Measurements from ENCODE around the gene KLF13. TPM values are rescaled to one million over a fixed set of nuclear protein-coding genes. Genes with fewer than 3 reads are reported as not detected.

KLF13 gene
- total and polyA plus RNA-seq, 7 donors, result 18.7 to 71.9 (median 25.0) TPM

DNA sequence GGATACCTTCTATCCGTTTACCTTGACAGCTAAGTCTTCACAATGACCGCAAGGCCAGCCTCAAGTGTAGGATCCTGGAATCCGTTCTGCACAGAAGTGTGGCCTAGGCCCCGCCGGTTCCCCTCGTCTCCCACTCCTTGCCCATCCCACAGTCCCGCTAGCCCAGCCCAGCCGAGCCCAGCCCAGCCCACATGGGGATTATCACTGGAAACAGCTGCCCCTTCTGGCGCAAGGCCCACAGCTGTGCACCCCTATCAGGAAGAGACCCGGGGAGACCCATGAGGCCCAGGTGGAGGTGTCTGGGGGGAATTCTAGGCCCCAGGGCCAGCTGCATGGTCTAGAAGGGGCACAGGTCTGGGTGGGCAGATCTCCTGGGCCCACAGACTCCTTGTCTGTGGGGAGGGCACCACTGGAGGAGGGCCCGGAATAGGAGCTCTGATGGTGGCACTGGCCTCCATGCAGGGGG lies 27.9 kb upstream of the KLF13 start:
- no peaks in the 10 kb centered on the region for H3K4me1 ChIP-seq
- WGBS, 2 donors, result 70 to 80% methylated on average over 11 of the region's 11 CpGs

GRCh38 chr15:31300208-31300661 lies 26.4 kb upstream of the KLF13 start:
- 36 to 62% methylated on average over 10 of the region's 10 CpGs for WGBS, 2 donors

More for the DNA sequence above, 27.9 kb upstream of the KLF13 start:
- DNase-seq, result peak; percentile 39
- Histone ChIP-seq H3K27ac (no peak overlapping the region), H3K4me3 (no peak overlapping the region), H3K9me3 (no peaks in the 10 kb centered on the region), H3K36me3 (no peaks in the 10 kb centered on the region), H3K27me3 (no peaks in the 10 kb centered on the region)
- TF ChIP-seq POLR2A (IDR thresholded peaks at IDR 0.05) (no peak), EP300 (IDR thresholded peaks at IDR 0.05) (no peak), POLR2AphosphoS5 (IDR thresholded peaks at IDR 0.05) (no peak)
- TF ChIP-seq, protein P1, sequence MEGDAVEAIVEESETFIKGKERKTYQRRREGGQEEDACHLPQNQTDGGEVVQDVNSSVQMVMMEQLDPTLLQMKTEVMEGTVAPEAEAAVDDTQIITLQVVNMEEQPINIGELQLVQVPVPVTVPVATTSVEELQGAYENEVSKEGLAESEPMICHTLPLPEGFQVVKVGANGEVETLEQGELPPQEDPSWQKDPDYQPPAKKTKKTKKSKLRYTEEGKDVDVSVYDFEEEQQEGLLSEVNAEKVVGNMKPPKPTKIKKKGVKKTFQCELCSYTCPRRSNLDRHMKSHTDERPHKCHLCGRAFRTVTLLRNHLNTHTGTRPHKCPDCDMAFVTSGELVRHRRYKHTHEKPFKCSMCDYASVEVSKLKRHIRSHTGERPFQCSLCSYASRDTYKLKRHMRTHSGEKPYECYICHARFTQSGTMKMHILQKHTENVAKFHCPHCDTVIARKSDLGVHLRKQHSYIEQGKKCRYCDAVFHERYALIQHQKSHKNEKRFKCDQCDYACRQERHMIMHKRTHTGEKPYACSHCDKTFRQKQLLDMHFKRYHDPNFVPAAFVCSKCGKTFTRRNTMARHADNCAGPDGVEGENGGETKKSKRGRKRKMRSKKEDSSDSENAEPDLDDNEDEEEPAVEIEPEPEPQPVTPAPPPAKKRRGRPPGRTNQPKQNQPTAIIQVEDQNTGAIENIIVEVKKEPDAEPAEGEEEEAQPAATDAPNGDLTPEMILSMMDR (IDR thresholded peaks at IDR 0.05), result no peak
- intact Hi-C loops (cut with DNase I), result no loop called here

GRCh38 chr15:31300981-31301672 lies 25.5 kb upstream of the KLF13 start:
- TF ChIP-seq EP300 (IDR thresholded peaks at IDR 0.05), result no peak
- TF ChIP-seq POLR2A (IDR thresholded peaks at IDR 0.05), result no peak
- TF ChIP-seq, protein P1 (IDR thresholded peaks at IDR 0.05), result no peak
- no peak for TF ChIP-seq POLR2AphosphoS5 (IDR thresholded peaks at IDR 0.05)
- intact Hi-C loops (cut with DNase I), result no loop called here
- Histone ChIP-seq H3K27me3 (no peaks in the 10 kb centered on the region), H3K4me3 (no peak overlapping the region), H3K27ac (no peak overlapping the region), H3K4me1 (no peaks in the 10 kb centered on the region), H3K36me3 (no peaks in the 10 kb centered on the region), H3K9me3 (no peaks in the 10 kb centered on the region)
- 73 to 88% methylated on average over 16 of the region's 16 CpGs for WGBS, 2 donors
- DNase-seq, result peak; percentile 54

More at GRCh38 chr15:31300208-31300661, 26.4 kb upstream of the KLF13 start:
- Histone ChIP-seq H3K36me3 (no peaks in the 10 kb centered on the region), H3K9me3 (no peaks in the 10 kb centered on the region), H3K4me1 (no peaks in the 10 kb centered on the region), H3K27ac (no peak overlapping the region), H3K27me3 (no peaks in the 10 kb centered on the region), H3K4me3 (no peak overlapping the region)
- DNase-seq, result peak; percentile 63
- TF ChIP-seq, protein P1 (IDR thresholded peaks at IDR 0.05), result no peak
- no peak for TF ChIP-seq POLR2A (IDR thresholded peaks at IDR 0.05)
- no peak for TF ChIP-seq EP300 (IDR thresholded peaks at IDR 0.05)
- TF ChIP-seq POLR2AphosphoS5 (IDR thresholded peaks at IDR 0.05), result no peak
- intact Hi-C loops (cut with DNase I), result no loop called here

GRCh38 chr15:31301673-31301990 lies 25.0 kb upstream of the KLF13 start:
- Histone ChIP-seq H3K27ac (no peak overlapping the region), H3K9me3 (no peaks in the 10 kb centered on the region), H3K4me3 (no peak overlapping the region), H3K4me1 (no peaks in the 10 kb centered on the region), H3K36me3 (no peaks in the 10 kb centered on the region), H3K27me3 (no peaks in the 10 kb centered on the region)
- no peak for DNase-seq
- TF ChIP-seq, protein P1 (IDR thresholded peaks at IDR 0.05), result no peak
- no peak for TF ChIP-seq POLR2A (IDR thresholded peaks at IDR 0.05)
- no peak for TF ChIP-seq POLR2AphosphoS5 (IDR thresholded peaks at IDR 0.05)
- TF ChIP-seq EP300 (IDR thresholded peaks at IDR 0.05), result no peak
- intact Hi-C loops (cut with DNase I), result no loop called here
- 66 to 91% methylated on average over 4 of the region's 4 CpGs for WGBS, 2 donors

Data from sigmoid colon (tissue), 7 donors.